CD4-positive, alpha-beta T cell treated with Interleukin-6 for 4 hours (primary cell): ENCODE measurements around the gene HLA-E.
"Not testable (repeated sequence)": the region's sequence is repeated elsewhere in the genome, so short reads cannot be mapped to it uniquely, and the experiment has no call there.

Experiments used
- DNase-seq: peaks from one replicate; pipeline ENCODE4 v3.0.0-alpha.2; 2020; ENCODE audit warnings: mixed read lengths

HLA-E gene

DNA sequence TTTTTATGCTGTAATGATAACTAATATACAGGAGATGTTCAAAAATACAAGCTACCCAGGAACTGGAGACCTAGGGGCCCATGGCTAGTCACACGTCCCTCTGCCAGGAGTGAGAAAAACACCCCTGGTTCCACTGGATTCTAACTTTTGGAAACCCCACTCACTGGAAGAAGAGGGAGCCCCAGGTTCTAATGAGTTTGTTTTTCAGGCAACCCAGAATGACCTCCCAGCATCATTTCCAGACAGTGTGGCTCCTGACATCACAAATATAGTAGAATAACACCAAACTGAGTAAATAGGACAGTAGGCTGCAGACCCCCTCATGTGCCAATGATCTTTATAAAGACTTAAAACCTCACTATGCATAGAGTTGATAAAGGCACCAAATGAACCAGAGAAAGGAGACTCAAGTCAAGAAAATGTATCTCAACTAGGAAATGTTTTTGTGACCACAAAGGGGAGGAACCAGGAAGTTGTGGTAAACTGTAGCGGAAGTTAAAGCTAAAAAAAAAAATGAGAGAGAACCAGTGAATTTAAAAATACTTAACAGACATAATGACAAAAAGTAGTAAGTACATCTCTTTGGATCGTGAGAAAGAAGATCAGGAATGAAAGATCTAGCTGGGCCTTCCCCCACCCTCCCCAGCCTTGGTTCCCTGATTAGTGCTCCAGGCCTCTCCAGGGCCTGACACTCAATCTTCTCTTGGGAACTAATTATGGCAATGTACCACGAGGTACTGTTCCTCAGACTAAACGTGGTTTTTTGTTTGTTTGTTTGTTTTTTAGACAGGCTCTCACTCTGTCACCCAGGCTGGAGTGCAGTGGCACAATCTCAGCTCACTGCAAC is 19.8 kb downstream of the HLA-E start:
- peak; percentile 40 for DNase-seq

DNA sequence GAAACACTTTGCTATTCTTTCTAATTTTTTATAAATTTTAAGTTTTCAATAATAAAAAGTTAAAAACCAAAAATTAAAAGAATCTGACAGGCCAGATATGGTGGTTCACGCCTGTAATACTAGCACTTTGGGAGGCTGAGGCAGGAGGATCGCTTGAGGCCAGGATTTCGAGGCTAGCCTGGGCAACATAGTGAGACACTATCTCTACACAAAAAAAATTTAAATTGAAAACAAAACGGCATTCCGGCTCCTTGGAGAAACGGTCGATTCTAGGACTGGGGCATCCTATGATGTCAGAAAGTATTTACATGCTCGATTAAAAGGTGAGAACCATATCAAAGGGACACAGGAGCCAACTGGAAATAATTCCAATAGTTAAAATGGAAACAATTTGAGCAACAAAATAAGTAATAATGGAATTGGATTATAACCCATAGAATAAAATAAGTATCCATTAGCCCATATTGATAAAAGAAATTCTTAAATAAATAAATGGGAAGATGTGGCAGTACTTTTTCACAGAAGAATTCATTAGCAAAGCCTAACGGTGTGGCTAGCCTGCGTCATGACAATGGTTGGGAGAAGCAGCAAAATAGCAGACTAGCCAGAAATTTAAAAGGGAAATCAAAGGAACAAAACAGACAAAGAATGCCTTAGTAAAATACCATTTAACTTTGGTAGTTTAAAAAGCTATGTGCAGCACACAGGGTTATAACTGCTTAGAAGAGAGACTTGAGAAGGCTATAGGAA is 21.3 kb downstream of the HLA-E start:
- no peak for DNase-seq

DNA sequence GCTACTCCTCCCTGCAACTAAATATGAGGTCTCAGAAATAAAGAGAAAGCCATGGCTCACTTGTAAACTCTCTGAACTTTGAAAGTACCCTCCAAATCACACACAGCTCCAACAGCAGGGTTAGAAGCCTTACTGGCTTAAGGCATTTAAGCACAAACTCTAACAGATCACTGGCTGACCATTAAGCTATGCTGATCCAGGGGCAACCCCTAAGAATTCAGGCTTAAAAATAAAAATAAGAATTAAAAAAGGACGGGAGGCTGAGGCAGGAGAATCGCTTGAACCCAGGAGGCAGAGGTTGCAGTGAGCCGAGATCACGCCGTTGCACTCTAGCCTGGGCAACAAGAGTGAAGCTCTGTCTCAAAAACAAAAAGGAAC is 21.8 kb downstream of the HLA-E start:
- no peak for DNase-seq

DNA sequence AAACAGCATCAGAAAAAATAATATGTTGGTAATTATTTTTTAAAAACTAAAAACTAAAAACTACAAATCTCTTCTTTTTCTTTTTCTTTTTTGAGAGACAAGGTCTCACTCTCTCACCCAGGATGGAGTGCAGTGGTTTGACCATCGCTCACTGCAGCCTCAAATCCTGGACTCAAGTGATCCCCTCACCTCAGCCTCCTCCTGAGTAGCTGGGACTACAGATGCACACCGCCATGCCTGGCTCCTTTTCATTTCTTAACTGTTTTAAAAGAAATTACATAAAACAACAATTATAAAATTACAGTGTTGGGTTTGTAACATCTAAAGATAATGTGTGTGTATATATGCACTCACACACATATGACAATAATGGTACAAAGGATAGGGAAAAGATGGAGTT is 24.1 kb downstream of the HLA-E start:
- no peak for DNase-seq

DNA sequence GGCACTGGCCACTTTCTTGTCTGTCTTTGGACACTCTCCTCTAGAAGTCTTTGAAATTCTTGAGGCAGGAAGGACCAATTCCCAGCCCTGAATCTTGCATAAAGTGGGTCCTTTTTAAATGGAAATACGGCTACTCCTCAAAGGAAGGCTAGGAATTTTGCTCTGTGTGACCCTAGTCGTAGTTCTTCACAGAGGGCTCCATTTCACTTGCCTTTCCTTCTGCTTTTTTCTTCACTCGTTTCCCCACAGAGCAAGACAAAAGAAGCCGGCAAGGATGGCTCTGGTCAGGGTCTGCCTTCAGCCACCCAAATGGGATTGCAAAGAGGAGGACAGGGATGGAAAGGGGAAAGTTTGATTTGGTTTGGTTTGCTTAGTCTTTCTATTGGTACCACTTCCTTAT is 25.8 kb downstream of the HLA-E start:
- DNase-seq, result no peak

DNA sequence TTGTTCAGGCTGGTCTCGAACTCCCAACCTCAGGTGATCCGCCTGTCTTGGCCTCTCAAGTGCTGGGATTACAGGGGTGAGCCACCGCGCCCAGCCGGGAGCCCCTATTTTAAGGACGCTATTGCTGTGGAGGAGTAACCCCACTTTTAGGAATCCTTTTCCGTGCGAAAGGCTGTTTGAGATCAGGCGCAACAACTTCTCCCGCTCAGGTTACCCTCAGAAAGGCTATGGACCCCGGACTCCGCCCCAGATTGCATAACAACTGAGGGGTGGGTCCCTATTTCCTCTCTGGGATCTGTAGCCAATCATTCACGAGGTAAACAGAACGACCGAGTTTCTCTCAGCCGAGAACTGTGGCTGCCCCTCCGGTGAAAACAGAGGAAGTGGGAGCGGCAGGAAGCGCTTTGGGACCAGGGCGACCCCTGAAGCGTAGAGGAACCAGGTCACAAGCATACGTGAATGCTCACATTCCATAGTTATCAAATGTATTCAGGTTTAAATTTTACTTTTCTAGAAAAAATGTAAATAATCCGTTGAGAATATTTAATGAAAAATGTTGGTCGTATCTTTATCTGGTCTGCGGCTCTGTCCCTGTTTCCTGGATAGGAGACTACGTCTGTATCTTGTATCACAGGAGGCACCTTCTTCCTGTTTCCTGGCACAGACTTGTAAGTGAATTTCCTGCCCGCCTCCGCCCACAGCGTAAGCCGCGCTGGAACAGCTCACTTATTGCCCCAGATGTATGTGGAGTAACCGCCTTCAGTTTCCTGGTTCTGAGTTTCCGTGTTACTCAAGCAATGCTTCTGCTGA is 26.8 kb downstream of the HLA-E start:
- peak; percentile 94 for DNase-seq

DNA sequence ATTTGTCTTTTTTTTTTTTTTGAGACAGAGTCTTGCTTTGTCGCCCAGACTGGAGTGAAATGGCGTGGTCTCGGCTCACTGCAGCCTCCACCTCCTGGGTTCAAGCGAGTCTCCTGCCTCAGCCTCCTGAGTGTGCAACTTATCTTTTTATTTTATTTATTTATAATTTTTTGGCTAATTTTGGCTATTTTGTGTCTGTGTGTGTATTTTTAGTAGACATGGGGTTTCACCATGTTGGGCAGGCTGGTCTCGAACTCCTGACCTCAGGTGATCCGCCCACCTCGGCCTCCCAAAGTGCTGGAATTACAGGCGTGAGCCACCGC is 27.4 kb downstream of the HLA-E start:
- not testable (repeated sequence) for DNase-seq

DNA sequence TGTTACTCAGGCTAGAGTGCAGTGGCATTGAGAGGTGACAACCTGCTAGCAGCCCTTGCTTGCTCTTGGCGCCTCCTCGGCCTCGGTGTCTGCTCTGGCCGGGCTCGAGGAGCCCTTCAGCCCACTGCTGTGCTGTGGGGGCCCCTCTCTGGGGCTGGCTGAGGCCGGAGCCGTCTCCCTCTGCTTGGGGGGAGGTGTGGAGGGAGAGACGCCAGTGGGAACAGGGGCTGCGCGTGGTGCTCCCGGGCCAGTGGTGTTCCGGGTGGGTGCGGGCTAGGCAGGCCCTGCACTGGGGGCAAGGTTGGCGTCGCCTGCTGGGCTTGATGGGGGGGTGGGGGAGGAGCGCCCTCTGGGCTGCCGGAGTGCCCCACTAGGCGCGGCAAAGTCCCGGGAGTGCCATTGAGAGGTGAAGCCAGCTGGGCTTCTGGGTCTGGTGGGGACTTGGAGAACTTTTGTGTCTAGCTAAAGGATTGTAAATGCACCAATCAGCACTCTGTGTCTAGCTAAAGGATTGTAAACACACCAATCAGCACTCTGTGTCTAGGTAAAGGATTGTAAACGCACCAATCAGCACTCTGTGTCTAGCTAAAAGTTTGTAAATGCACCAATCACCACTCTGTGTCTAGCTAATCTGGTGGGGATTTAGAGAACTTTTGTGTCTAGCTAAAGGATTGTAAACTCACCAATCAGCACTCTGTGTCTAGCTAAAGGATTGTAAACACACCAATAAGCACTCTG is 28.6 kb downstream of the HLA-E start:
- not testable (repeated sequence) for DNase-seq

DNA sequence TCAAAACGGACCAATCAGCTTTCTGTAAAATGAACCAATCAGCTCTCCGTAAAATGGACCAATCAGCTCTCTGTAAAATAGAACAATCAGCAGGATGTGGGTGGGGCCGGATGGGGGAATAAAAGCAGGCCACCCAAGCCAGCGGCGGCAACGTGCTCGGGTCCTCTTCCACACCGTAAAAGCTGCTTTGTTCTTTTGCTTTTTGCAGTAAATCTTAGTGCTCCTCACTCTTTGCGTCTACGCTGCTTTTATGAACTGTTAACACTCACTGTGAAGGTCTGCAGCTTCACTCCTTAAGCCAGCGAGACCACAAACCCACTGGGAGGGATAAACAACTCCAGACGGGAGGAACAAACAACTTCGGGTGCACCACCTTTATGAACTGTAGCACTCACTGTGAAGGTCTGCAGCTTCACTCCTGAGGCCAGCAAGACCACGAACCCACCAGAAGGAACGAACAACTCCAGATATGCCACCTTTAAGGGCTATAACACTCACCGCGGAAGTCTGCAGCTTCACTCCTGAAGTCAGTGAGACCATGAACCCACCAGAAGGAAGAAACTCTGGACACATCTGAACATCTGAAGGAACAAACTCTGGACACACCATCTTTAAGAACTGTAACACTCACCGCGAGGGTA is 29.3 kb downstream of the HLA-E start:
- DNase-seq, result peak; percentile 61

DNA sequence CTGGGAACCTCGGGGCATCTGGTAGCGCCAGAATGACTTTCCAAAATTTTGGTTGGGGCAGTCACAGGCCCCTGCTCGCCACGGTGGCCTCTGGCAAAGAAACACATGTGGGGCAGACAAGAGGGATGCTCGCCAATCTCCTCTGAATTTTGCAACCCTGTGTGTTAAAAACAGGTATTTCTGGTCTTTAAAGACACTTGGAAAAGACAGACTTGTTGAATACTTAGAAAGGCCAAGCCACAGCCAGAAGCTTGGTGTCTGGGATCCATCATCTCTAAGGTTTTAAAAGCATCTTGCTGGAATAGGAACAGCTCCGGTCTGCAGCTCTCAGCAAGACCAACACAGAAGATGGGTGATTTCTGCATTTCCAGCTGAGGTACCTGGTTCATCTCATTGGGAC is 31.2 kb downstream of the HLA-E start:
- DNase-seq, result no peak

DNA sequence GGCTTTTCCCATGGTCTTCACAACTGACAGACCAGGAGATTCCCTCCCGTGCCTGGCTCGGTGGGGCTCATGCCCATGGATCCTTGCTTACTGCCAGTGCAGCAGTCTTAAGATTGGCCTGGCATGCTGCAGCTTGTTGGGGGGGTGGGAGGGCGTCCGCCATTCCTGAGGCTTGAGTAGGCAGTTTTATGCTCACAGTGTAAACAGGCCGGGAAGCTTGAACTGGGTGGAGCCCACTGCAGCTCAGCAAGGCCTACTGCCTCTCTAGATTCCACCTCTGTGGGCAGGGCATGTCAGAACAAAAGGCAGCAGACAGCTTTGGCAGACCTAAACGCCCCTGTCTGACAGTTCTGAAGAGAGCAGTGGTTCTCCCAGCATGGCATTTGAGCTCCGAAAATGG is 31.8 kb downstream of the HLA-E start:
- not testable (repeated sequence) for DNase-seq

DNA sequence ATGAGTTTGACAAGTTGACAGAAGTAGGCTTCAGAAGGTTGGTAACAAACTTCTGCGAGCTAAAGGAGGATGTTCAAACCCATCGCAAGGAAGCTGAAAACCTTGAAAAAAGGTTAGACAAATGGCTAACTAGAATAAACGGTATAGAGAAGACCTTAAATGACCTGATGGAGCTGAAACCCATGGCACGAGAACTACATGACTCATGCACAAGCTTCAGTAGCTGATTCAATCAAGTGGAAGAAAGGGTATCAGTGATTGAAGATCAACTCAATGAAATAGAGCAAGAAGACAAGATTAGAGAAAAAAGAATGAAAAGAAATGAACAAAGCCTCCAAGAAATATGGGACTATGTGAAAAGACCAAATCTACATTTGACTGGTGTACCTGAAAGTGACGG is 32.6 kb downstream of the HLA-E start:
- not testable (repeated sequence) for DNase-seq

DNA sequence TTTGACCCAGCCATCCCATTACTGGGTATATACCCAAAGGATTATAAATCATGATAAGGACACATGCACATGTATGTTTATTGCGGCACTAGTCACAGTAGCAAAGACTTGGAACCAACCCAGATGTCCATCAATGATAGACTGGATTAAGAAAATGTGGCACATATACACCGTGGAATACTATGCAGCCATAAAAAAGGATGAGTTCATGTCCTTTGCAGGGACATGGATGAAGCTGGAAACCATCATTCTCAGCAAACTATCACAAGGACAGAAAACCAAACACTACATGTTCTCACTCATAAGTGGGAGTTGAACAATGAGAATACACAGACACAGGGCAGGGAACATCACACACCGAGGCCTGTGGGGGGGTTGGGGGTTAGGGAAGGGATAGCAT is 37.1 kb downstream of the HLA-E start:
- DNase-seq, result not testable (repeated sequence)

DNA sequence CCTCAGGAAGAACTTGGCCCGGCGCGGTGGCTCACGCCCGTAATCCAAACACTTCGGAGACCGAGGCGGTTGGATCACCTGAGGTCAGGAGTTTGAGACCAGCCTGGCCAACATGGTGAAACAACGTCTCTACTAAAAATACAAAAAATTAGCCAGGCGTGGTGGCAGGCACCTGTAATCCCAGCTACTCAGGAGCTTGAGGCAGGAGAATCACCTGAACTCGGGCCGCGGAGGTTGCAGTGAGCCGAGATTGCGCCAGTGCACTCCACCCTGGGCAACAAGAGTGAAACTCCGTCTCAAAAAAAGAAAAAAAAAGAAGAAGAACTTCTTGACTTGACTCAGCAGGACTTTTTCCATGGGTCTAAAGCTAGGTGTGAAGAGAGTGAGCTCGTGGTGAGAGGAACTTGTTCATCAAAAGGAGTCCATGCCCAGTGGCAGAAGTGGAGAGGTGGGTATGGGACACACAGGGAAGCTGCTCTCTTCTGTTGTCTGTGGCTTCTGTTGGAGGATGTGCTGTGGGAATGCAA is 40.1 kb downstream of the HLA-E start:
- DNase-seq, result peak; percentile 23

DNA sequence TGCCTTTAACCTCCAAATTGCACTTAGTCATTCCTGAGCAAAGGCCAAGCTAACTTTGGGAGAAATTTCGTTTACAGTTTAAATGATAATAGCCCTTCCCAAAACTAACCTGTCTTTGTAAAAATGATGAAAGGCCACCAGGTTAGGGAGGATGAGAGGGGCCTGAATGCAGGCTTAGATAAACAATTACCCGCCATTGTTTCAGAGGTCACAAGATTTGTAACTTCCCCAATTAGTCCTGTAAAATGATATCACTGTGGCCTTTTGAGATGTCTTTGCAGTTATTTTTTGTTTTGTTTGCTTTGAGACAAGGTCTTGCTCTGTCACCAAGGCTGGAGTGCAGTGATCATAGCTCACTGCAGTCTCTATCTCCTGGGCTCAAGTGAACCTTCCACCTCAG is 40.7 kb downstream of the HLA-E start:
- no peak for DNase-seq

DNA sequence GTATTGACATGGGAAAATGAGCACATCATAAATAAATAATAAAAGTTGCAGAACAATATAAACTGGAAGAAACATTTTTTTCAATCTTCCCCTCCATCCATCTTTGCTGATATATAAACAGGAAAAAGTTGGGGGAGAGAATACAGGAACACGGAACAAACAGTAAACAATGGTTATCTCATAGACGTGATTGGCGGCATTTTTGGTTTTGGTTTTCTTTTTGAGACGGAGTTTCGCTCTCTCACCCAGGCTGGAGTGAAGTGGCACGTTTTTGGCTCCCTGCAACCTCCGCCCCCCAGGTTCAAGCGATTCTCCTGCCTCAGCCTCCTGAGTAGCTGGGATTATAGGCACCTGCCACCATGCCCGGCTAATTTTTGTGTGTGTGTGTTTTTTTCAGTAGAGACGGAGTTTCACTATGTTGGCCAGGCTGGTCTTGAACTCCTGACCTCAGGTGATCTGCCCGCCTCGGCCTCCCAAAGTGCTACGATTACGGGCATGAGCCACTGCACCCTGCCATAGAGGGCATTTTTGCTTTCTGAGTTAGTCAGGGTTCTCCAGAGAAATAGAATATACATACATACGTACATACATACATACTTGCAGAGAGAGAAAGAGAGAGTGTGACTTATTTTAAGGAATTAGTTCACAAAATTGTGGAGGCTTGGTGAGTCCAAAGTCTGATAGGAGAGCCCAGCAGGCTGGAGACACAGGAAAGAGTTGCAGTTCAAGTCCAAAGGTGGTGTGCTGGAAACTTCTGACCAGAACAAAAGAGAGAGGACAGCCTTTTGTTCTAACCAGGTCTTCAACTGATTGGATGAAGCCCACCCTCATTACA is 44.4 kb downstream of the HLA-E start:
- peak; percentile 15 for DNase-seq

DNA sequence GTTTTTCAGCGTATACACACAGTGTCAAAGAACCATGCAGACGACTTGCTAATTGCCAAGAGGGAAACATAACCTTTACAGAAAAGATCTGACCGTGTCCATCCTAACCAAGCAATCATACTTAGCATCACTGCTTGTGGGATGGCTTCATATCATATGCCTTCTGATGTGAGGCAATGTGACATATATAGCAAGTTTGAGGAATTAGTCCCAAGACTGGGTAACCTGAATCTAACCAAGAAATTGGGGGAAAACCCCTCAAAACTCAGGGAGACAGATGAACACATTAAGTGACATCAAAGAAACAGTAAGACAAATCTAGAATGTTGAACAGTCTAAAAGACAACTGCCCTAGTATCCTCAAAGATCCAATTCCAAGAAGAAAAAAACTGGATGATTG is 48.6 kb downstream of the HLA-E start:
- no peak for DNase-seq

DNA sequence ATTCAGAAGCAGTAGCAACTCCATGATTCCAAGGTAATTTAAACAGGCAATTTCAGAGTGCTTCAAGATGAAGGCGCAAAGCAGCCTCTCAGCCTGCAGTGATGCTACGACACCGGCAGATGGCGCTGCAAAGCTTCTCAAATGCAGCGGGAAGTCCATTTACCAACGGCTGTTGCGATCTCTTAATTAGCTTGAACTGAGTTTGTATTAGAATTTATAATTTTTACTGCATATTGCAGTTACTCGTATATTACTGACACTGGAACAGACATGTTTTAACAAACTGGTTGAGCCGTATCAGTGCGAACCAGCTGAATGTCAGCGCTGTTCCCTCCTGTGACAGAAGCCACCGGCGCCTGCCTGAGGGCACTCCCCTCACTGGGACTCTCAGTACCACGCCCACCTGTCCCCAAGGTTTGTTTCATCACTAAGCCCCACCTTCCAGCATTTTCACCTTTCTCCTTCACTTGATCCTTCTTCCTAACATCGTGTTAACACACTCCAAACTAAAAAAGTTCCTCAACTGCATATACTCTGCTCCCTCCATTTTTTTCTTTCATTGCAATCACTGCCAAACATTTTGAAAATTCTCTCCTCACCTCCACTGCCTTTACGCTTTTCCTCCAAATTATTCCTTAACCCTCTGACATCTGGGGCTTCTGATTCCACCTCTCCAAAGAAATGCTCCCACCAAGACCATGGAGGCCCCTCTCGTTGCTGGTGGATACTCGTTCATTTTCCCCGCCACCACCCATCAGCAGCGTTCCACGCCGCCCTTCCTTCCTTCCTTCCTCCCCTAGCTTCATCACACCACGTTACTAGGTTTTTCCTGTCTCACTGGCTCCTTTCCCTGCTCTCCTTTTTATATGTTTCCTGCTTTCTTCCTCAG is 52.5 kb downstream of the HLA-E start:
- DNase-seq, result peak; percentile 86

DNA sequence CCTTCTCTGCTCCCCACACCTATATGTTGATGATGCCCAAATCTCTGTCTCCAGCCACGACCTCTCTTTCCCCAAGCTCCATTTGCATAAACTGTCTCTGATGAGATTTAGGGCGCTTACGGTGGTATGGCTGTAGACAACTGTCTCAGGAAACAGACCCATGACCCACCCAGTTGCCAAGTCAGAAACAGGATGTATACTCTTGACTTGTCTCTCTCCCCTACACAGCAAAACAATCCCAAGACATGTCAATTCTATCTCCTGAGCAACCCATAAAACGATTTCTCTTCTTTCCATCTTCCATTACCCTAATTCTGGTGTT is 53.1 kb downstream of the HLA-E start:
- peak; percentile 62 for DNase-seq

DNA sequence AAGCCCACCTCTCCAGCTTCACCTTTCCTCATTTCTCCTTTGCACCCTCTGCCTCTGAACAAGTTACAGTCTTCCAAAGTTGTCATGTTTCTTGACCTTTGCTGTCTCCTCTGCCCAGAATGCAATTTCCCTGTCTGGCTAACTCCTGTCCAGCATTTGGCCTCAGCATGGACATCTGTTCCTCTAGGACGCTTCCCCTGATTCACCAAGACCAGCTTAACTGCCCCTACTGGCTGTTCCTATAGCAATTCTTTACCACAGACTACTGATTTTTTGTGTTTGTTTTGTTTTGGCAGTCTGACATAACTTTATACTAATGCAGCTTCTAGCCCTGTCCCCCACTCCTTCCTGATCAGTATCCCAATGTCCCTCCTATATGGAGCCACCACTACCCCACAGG is 53.6 kb downstream of the HLA-E start:
- DNase-seq, result no peak
